Kidney capillary endothelial cell (primary cell): Measurements from ENCODE around the gene CHRNA7.

Experiments
- DNase-seq: peaks from one replicate; pipeline ENCODE4 v3.0.0-alpha.2; 2018; ENCODE audit warnings: low spot score

CHRNA7 gene

DNA sequence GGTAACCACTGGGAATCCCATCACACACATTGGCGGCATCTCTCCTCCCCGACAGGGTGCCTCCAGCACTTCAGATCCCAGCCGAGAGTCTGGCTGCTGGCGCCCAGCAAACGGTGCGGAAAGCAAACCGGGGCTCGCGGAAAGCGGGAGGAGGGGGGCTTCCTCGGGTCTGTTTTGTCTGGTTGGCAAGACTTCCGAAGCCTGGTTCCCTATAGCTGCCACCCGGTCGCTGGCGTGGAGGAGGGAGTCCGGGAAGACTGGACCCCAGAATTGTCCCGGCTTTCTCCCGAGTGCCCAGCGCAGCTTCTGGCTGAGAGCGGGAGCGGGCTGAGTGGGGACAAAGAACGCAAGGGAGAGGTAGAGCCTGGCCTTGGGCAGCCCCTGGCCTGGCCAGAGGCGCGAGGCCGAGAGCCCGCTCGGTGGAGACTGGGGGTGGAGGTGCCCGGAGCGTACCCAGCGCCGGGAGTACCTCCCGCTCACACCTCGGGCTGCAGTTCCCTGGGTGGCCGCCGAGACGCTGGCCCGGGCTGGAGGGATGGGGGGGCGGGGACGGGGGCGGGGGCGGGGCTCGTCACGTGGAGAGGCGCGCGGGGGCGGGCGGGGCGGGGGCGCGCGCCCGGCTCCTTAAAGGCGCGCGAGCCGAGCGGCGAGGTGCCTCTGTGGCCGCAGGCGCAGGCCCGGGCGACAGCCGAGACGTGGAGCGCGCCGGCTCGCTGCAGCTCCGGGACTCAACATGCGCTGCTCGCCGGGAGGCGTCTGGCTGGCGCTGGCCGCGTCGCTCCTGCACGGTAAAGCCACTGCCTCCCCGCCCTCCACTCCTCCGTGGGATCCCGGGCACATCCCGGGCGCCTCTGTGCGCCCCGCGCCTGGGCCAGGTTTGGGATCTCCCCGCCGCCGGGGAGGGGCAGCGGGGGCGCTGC is at the start of gene CHRNA7:
TSS of gene CHRNA7 (plus strand) at position 654 of the 920 bp plus-strand sequence. CDS start at position 734, 80 bp downstream.
- DNase-seq: peak; percentile 36

DNA sequence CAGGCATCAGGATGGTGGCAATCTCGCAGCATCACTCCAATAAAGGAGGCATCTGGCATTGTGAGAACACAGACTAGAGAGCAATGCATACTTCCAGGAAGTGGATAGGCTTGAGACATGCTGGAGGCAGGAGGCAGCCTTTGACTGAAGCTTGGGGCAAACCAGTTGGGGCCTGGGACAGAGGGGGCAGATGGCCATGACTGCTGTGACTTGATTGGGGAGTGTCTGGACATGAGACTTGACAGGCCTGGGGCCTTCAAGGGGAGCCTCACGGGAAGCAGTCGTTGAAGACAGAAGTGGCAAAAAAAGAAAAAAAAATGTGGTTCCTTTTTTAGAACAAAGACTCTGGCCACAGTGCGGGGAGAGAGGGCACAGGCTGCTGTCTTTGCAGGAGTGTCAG is 44.7 kb upstream of the CHRNA7 start:
- no peak for DNase-seq

DNA sequence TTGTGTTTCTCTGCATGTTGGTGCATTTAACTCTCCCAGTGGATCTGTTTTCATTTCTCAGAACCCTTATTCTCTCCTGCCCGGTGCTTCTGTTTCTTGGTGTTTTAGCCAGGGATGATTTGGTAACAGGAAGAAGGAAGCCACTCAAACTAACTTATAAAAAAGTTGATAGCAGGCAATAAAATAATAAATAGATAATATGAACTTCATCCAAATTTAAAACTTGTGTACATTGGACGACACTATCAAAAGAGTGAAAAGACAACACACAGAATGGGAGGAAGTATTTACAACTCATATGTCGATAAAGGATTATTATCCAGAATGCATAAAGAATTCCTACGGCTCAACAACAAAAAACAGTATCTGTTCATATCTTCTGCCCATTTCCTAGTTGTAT is 37.3 kb upstream of the CHRNA7 start:
- no peak for DNase-seq

DNA sequence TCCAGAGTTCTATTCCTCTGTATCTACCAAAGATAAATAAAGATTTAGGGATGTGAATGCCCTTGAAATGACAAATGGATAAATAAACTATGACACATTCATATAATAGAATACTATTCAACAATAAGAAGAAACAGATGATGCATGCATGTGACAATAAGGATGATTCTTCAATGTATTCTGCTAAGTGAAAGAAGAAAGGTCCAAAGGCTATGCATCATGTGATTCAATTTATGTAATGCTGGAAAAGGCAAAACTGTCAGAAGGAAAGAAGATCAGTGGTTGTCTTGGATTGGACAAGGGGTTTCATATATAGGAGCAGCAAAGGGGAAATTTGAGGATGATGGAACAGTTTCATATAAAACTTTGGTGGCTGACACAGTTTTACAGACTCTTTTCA is 32.6 kb upstream of the CHRNA7 start:
- DNase-seq: no peak

DNA sequence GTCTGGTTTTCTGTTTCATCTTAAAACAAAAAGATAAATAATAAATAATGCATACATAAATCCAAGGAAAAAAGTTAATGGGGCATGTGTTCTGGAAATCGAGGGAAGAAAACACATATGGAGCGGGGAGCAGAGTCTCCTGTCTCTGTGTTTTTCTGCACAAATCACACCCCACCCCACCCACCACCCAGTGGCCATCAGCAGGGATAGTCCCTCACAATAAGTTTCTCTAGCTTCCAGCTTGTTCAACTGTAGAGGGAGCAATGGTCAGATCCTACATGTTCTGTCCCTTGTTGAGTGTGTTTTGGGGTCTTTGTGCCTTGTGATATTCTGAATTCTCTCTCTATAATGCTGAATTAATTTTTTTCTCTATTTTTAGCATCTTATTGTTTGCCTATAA is 26.8 kb upstream of the CHRNA7 start:
- no peak for DNase-seq

DNA sequence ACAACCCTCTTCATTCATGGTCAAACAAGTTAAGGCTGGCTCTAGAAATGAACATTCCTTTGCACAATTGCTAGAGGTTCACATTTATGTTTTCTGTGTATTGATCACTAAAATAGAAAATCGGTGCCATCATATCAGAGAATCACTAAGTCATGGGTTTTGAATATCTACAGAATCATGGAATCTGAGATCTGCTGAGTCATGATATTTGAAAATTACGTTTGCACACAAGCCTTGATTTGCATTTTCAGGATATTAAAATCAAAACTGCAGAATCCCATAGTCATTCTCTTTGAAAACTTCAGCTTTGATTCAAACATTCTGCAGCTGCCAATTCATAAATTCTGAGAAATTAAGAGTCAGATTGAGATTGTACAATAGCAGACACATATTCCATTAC is 26.1 kb upstream of the CHRNA7 start:
- no peak for DNase-seq

DNA sequence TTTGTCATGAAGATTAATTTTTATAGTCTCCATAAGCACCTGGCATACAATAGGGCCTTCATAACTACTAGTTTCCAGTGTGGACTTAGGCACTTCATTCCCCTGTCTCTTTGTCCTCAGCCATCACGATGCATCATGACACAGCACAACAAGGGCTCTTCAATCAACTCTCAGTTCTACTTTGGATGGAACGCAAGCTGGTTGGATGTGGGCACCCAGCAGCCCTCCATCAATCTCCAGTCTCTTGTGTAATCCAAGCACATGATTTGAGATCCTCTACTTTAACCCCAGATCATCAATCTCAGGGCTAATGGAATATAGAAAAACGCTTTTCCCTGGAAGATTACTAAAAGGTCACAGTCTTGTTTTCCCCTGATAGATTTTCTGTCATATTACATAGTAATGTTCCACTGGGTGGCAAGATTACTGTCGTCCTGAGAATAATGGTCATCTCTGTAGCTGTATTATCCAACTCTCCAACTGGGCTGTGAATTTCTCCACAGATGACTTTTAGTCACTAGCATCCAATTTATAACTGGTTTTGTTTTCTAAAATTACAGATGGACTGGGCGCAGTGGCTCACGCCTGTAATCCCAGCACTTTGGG is 22.9 kb upstream of the CHRNA7 start:
- no peak for DNase-seq

DNA sequence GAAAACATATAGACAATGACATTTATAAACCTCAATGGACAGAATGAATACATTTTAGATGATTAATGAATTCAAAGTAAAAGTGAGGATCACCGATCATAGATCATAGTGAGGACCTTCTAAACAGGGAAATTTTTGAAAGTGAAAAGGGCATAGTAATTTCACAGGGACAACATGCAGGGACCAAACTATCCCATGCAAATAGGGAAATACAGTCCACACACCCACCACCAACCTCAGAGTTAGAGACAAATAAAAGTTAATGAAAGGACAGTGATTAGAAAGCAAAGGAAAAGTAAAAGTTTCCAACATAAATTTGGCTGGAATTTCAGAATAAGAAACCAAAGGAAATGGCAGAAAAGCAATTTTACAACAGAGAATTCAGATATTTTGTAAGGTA is 15.4 kb upstream of the CHRNA7 start:
- DNase-seq: no peak

DNA sequence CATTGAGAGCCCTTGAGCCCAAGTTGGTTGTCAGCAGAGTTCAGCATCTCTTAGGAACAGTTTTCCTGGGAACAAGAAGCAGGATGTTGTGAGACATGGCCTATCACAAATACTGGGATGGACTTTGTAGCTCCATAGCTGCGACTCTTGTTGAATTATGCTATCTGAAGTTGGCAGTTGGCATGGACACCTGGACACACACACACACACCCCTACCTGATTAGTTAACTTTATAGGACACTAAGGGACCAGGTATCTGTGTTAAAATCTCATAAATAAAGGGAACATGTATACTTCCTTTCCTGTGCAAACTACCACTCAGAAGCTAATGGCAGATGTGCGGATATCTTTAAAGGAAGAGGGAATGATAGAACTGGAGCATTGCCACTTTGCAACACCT is 10.2 kb upstream of the CHRNA7 start:
- no peak for DNase-seq

DNA sequence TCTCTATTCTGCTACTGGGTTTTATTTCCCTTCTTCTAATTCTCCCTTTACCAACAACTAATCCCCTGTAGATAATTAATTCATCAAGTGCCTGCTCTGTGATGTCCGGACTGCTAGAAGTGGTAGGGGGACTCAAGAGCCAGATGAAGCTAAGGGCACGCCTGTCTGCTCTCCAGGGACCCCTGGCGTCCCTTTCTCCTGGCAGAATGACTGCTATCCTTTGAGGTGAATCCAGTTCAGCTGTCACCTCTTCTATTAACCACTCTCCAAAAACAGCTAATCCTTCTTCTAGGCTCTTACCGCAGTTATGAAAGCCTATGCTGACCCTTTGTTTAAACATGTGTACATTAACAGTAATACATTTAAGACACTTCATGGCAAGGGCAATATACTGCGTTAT is 1.4 kb upstream of the CHRNA7 start:
- DNase-seq: no peak

DNA sequence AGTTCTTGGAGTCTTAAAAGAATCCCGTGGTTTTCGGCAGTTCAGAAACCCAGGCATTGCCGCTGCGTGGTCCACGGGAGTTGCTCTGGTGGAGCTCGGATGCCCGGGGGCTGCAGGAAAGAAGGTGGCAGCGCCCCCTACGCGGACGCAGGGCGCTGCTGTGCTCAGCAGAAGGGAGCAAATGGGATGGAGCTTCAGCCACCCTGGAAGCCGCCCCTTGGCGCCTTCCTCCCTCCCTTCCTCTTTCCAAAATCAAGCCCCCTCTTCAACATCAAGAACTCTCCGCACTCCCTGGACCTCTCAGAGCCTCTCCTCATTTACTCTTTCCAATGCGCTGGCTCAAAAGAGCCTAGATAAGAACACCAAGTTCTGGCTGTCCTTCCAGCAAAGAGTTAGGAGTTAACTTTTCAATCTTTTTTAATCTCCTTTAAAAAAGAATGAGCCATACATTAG is 880 bp upstream of the CHRNA7 start:
- peak; percentile 21 for DNase-seq

DNA sequence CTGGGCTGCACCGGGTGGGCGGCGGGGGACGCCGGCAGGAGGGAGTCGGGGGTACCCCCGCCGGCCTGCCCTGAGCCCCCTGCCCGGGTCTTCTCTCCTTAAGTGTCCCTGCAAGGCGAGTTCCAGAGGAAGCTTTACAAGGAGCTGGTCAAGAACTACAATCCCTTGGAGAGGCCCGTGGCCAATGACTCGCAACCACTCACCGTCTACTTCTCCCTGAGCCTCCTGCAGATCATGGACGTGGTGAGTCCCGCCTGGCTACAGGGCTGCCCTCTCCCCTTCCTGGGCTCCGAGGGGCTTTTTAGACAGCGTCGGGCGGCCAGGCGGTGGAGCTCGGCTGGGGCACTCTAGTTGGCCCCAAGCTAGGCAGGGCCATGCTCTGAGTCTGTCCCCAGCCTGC is 480 bp downstream of the CHRNA7 start:
- DNase-seq: no peak

DNA sequence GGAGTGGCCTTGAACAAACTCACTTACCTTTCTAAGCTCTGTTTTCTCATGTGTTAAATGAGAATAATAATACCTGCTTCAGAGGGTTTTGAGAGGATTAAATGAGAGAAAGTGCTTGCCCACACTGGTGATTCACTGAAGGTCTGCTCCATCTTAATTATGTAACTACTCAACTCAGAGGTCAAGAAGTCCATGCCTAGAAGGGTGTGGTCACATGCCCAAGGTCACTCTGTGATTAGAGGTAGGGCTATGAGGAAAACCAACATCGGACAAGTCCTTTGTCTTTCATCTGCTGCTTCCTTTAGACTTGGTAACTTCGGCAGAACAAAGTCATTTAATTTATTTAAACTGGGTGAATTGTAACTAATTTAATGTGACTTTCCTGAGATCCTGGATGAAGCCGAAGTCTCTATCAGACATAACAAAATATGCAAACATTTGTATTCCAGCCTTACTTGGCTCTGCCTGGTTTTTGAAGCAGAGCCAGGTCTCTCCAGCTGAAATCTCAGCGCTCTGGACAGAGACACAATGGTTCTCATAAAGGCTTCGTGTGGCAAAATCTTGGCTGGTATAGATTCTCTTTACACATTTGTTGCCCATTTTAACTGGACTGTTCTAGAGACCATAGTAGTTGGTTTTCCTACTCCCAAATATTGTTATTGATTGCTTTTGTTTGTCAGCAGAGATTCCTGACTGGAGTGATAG is 3.0 kb downstream of the CHRNA7 start:
- no peak for DNase-seq

DNA sequence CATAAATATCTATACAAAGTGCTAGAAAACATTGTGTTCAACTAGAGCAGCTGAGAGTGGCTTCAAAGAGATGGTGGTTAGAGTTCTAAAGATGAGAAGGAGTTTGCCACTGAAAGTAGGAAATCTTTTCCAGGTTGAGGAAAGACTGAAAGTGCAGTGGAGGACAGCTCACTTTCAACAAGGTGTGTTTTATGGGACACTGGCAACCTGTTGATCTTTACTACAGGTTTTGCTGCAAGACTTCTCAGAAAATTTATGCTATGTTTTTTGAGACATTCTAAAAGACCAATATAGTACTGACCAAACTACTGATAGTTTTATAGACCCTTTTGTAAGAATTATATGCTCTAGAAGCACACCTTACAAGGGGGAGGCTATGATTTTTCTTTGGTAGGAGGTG is 3.8 kb downstream of the CHRNA7 start:
- DNase-seq: no peak

DNA sequence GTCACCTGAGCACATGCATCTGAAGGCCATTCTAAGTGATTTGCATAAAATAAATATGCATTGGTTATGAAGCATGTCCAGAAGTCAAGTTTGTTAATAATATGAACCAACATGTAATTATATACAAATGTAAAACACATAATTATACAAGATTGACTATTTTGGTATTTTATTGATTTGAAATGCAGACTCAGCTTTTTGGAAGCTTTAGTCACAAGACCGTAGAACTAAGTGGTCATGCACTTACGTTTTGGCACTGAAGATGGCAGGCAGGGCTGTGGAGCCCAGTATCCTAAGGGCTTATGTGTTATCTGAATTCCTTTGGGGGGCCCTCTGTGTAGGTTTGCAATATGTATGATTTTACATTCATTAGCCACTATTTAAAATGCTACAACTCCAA is 5.0 kb downstream of the CHRNA7 start:
- DNase-seq: no peak

DNA sequence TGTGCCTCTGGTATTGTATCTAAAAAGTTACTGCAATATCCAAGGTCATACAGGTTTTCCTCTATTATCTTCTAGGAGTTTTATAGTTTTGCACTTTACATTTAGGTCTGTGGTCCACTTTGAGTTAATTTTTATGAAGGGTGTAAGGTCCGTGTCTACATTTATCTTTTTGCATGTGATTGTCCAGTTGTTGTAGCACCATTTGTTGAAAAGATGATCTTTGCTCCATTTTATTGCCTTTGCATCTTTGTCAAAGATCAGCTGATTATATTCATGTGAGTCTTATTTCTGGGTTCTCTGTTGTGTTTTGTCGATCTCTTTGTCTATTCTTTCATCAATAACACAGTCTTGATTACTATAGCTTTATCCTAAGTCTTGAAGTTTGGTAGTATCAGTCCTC is 6.7 kb downstream of the CHRNA7 start:
- DNase-seq: no peak

DNA sequence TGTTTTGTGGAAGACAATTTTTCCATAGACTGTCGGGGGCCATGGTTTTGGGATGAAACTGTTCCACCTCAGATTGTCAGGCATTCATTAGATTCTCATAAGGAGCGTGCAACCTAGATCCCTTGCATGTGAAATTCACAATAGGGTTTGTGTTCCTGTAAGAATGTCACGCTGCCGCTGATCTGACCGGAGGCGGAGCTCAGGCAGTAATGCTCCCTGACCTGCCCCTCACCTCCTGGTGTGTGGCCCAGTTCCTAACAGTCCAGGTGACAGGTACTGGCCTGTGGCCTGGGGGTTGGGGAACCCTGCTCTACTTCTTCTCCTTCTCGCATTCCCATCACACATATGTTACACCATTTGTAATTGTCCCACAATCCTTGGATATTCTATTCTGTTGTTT is 11.0 kb downstream of the CHRNA7 start:
- DNase-seq: no peak

DNA sequence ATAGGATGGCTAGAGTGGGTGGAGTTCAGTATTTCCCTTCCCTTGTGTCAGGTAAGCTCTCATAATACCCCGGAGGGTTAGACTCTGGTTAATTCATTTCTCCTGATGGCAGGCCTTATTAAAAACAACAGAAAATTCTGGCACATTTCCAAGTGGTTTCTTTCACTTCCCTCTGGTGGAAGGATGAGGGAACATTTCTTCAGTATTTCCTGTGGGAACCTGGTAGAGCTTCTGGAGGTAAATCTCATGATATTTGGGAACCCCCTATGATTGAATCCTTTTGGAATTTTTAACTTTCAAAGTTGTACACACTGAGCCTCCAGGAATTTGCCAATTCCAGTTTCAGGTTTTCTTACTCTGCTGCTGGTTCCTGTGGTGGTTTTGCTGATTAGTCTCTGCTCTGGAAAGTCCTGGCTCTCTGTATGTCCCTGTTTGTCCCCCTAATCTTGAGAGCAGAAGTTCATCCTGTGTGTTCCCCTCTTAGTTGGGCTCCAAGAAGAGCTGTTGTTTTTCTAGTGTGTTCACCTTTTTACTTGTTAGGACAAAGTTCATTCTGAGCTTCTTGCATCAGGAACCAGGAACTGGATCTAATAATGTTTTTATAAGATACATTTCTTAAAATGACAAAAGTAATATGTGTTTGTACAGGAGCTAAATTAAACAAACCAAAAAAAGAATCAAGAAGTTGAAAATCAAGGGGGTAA is 12.1 kb downstream of the CHRNA7 start:
- DNase-seq: no peak

DNA sequence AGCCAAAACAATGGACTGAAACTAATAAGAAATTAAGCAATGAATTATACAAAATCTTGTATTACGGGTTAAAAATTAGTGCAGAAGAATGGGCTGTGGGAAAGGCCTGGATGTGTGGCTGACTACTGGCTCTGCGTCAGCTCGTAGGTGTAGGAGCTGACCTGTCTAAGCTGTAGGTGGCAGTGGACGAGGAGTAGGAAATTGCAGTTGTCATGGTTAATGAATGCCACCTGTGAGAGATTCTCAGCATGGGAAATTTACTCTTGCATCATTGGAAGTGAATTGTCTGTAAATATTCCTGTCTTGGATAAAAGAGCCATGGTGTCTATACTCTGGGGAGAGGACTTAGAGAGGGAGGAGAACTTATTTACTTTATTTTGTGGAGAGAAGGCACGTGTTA is 23.4 kb downstream of the CHRNA7 start:
- DNase-seq: no peak

DNA sequence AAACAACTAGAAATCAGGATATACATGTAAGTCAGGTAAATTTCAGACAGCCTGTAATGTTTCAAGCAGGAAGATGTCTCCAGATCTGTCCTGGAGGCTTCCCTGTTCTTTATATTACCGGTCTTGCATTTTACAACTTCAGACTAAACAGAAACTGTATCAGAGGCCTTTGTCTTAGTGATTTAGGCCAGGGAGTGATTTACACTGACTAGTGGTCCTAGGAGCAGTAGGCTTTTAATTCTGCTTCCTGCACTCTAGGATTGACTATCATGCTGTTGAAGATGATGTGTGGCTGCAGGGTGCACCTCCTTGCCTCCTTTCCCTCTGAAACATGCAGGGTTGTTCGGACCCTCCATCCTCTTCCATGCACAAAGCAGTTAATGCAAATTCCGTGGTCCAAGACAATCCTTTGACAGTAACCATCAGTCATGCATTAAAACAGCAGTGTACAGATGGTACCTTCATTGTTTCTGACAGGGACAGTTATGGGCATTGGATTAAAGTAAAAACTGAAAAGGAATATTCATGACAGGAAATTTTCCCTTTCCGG is 27.6 kb downstream of the CHRNA7 start:
- DNase-seq: no peak

DNA sequence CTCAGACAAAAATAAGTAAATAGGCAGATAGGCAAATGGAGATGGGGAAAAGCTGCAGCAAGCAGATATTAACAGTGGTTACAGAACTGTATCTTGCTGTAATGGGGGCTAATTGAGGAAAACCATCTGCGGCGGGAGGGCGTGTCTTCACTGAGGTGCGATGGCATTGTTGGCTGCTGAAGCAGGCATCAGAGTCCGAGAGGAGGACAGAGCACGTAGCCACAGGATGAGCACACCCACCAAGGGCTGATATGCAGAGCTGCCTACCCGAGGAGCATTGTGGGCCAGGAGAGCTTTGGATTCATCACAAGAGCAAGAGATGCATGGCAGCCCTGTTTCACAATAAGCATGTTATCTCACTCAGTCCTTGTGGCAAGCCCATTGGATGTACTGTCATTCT is 30.4 kb downstream of the CHRNA7 start:
- no peak for DNase-seq

DNA sequence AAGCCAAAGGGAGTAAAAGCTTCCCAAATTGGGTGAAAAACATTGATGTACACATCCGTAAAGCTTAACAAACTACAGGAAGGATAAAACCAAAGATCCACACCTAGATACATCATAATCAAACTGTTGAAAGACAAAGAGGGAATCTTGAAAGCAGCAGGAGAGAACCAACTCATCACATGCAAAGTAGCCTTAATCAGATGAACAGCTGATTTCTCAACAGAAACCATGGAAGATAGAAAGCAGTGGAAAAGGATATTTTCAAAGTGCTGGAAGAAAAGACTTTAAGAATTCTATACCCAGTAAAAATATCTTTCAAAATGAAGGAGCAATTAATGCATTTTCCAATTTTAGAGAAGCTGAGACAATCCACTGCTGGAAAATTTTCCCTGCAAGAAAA is 36.8 kb downstream of the CHRNA7 start:
- no peak for DNase-seq
